Bone marrow (tissue), 2 donors: Measurements from ENCODE around the gene CP.

Experiments used
- DNase-seq, 2 donors: peaks; one replicate each; lab custom pipeline; 2025; lab: John Stamatoyannopoulos, UW

The CP gene

DNA sequence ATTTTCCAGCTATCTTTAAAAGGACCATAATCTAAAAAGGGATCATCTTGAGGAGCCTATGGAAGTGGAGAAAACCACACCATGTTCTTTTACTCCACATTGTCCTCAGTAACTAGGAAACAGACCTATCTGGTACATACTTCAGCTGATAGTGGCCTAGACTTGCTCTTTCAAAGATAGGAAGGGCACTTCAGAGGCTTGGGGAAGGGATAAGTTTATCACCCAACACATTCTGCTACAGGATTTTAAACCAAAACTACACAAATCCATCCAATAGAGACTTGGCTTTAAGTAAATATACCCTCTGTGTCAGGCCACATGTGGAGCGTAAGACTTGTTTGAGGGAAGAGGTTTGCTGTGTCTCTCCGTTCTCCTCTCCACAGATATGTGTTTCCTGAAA is 35.4 kb downstream of the CP start:
- DNase-seq: no peak

DNA sequence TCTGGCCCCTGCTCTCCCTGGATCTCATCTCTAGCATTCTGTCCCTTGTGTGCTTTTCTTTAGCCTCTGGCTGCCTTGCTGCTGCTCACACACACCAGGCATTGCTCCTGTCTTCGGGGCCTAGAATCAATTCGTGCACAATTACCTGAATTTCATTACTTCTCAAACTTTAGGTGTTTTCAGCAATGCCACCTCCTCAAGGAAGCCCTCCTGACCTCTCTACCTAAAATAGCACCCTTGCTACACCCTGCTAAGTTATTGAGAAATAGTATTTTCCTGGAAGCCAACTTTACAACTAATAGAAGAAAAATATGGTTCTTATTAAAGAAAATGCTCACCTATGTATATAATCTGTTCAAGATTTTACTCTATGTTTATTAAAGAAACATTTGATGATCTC is 40.4 kb downstream of the CP start:
- no peak for DNase-seq

DNA sequence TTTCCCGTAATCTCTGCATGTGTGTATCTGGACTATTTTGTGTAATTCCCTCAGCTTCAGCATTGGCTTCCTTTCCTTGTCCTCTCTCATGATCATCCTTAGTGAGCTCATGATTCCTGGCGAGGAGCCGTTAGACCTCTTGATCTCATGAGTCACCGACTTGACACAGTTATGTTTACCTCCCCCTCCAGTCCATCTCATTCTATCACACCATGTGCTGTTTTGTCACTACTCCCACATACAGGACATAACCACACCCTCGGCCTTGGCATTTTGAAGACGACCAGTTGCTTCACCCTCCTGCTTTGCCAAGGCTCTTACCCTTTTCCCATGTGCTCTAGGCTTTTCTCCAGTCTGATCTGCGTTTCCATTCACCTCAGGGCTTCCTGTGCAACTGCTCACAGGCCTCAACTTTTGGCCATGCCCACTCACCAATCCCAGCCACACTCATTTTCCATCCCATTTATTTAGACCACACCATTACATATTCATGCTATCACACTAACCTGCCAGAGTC is 41.5 kb downstream of the CP start:
- DNase-seq: no peak

DNA sequence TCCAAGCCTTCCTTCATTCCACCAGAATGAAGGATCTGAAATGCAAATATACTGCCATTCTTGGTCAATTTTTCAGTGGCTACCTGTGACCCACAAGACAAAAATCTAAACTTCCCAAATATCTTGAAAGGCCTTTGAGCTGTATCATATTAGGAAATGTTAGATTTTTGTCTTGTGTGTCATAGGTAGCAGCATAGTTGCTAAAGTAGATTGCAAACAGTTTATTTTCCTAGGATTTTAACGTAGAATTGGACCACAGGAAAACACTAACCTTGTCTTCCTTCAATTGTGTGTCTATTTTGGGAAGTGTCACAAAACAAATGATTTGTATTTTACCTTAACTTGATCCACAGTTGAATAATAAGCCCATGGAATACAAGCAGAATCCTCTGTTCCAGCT is 42.4 kb downstream of the CP start:
- no peak for DNase-seq

DNA sequence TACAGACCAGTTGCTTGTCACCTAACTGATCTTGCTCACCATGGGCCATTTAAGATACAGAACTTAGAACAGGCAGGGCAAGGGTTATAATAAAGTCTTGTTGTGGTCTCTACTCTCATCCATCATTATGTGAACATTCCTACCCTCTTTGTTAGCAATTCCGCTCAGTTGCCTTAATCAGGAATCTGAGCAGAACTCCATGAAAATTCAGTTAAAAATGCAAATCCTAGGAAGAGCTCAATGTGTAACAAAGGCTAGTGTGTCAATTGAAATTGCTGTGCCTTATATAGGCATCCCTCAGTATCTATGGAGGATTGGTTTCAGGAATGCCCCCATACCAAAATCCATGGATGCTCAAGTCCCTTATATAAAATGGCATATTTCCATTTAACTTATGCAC is 44.5 kb downstream of the CP start:
- no peak for DNase-seq

DNA sequence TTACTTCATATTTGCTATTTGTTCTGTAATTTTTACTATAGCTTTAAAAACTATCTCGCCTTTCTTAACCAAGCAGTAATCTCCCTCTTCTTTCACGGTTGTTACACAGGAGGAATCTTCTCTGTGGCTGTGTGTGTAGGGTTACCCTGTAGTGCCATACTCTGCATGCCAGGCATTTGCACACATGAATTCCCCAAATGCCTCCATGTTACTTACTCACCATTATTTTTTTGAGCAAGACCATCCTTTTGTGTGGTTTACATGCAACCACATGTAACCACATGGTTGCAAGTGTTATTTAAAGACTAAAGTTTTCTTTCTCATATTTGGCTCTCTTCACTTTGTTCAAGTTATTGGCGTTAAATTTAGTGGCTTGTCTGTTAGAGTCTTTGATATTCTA is 46.7 kb downstream of the CP start:
- no peak for DNase-seq

DNA sequence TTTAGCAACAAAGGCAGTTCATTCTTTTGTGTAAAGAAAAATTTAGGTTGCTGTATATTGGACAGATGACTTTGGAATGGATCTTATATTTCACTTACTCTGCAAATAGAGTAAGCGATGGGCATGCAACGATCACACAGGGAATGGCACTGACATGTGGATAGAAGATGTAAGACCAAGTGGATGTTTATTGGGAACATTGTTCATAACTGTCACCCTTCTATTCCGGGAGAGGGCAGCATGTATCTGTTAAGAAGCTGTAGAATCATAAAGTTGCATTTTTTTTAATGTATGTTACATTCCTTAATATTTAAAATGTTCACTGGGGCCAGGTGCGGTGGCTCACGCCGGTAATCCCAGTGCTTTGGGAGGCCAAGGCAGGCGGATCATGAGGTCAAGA is 51.0 kb downstream of the CP start:
- no peak for DNase-seq

DNA sequence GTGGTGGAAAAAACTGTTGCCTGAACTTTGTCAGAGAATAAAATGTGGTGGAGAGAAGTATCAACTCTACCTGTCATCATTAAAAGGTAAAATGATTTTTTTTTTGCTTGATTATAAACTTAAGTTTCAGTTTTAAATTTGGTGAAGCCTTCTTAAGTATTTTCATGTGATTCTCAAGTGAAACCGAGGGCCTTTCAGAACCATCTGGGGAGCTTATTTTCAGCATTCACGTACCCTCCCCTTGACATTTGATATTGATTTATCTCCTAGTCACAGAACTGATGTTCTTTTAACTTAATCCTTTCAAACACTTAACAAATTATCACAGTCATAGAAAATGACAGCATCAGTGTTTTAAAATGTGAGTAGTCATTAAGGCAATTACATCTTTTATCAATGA is 53.7 kb downstream of the CP start:
- no peak for DNase-seq

DNA sequence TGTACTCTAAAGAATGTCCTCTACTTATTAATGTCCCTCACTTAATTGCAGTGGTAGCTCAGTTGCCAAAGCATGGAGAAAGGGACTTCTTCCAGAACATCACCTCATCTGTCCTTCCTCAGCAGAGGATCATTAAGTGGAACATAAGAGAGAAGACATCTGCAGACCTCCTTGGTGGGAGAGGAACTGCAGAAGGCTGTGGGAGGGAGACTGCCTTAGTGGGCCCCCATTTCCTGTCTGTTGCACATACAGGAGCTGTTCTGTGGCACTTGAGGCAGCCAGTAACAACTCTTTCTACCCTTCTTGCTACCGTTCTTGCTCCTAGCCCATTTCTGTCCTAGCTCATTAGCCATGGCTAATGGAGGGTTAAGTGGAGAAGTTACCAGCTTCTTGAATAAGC is 58.6 kb downstream of the CP start:
- peak in 1 of 2 donors; percentile 46 for DNase-seq

DNA sequence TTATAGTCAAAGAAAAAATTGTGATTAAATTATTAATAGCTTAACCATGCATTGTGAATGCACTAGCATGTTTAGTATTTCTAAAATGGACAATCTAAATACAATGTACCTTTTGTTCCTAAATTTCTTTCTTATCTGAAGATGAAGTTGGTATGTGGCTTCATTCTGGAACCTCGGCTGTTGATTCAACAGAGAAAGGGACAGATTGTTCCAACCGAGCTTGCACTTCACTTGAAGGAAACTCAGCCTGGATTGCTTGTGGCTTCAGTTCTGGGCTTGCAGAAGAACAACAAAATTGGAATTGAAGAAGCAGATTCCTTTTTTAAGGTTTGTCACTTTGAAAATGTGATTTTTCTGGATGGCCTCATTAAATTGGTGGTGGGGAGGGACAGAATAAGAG is 59.6 kb downstream of the CP start:
- DNase-seq: no peak

DNA sequence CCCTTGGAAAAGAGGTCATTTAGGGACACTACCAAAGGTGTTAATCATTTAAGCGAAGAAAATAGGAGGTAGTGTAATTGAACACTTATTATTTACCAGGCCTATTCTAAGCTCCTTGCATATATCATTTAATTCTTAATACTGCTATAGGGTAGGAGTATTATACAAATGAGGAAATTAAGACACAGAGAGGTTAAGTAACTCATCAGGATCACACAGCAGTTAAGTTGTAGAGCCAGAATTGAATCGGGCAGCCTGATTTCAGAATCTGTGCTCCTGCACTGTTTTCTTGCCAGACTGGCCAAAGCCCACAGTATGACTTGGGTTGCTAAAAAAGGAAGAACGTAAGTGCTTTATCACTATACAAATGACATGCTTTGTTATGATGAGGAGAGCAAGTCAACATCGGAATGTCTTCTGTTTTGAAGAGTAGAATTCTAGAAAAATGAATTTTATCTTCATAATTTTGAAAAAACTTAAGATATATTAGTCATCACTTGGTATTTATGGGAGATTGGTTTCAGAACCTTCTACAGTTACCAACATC is 60.8 kb downstream of the CP start:
- no peak for DNase-seq

DNA sequence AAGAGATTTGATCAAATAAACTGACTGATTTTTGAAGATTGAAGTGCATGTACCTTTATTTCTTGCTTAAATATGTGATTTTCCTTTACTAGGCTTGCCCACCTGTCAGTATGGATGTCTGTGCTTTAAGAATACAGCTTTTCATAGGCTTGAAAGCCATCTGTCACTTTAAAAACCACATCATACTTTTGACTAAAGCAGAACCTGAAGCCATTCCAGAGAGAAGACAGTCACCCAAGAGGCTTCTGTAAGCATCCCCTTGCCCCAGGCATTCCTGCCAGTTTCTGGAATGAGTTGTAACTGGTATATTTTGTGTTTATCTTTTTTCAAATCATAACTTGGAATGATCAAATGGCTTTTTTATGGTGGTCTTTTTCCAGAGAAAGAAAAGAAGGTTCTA is 68.2 kb downstream of the CP start:
- no peak for DNase-seq

DNA sequence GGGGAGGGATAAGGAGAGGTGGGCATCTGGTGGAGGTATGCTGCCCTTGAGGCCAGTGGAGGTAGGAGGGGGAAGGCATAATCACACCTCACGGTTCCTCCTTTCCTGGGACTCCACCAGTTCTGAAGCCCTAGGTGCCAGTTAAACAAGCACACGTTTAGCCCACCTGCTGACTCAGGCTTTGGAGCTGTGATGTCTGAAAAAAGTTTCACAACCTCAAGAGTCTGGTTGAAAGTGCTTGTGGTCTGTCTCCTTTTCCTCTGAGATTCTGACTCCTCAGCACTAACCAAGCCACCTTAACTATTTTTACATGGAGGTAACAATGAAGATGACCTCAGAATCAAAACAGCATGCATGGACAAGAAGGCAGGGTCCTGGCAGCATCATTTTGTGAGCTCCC is 69.2 kb downstream of the CP start:
- DNase-seq: no peak

DNA sequence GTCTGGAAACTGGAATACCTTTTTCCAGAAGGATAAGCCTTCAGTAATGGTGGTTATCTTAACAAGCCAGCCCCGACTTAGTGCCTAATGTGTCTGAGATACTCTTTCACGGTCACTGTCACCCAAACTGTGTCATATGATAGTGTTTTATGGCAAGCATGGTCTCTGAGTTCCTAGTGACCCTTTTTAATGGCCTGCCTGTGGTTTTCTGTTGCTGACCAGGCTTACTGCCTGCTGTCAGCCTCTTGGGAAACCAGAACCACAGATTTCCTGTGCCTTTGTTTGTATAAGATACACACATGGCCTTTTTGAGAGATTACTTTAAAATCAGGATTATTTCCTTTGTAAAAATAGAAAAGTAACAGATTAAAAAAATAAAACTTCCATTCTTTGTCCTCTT is 69.8 kb downstream of the CP start:
- DNase-seq: no peak

DNA sequence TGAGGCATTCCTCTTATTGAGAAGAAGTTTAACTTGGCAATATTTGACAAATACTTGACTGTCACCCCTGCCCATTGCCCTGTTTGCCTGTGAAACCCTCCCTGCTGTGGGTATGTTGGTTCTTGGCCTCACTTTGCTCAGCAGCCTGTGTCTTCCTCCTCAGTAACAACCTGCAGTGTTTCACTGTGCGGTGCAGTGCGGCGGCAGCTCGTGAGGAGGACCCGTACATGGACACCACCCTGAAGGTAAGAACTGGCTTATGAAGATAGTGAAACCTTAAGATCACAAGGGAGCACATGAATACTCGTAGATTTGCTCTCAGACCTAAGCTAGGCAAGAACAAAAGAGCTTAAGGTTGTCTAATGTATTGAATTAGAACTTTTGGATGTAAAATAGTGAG is 71.2 kb downstream of the CP start:
- DNase-seq: no peak

DNA sequence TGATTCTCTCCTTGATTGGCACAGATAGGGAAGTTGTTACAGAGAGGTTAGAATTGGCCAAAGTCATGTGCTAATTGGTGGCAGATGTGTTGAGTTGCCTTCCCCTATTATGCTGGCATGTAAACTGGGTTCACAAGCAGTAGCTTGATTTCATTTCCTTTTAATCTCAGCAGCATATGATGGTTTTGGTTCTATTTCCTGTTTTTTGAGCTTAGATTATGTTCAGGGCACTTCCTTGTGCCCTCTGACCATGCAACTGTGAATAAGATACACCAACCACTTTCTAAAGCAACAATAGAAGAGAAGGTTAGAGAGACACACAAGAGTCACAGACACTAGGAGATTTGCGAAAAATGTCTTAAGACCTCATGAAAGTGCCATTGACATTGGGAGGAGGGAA is 75.7 kb downstream of the CP start:
- DNase-seq: peak in 1 of 2 donors; percentile 28

DNA sequence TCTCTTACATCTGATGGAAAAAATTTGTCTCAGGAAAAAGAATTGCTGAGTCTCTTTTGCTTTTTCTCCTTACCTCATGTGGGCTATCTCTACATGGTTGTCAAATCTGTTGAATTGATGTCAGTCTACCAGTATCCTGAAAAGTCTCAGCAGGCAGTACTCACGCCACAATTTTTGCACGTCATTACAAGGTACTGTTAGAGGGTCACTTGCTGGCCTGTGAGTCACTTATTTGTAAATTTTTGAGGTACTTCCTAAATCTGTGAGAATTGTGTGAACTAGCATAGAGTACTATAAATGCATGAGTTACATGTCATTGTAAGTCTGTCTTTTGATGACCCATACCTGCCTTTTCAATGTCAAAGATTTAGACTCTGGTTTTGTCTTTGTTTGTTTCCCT is 76.3 kb downstream of the CP start:
- DNase-seq: no peak

DNA sequence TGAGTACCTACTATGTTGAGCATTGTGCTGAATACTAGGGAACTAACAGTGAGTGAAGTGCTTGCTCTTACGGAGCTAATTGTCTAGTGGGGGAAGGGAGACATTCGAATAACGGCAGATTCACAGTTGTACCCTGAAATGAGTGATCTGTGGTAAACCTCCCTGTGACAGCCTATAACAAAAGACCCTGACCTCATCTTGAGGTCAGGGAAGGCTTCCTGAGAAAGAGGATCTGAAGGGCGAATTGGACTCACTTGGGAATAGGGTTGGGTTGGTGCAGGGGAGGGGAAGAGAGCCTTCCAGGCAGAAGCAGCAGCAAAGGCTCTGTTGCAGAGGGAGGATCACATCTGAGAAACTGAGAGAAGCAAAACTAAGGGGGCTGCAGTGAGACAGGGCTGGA is 78.9 kb downstream of the CP start:
- DNase-seq: no peak

DNA sequence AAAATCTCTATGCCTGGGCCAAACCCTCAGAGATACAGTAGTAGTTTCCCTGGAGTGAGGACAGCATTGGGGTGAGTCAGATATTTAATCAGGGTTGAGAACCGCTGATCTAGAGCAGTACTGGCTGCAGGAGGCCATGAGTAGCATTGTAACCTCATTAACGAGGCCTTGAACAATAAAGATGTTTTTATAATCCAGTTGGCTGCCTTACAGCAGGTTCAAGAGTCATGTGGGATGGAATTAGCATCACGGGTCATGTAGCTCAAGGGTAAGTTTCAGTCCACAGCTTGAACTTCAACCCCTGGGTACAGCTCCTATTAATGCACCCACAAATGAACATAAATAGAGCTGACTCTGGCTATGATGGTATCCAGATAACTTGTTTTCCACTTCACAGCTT is 87.1 kb downstream of the CP start:
- DNase-seq: no peak

DNA sequence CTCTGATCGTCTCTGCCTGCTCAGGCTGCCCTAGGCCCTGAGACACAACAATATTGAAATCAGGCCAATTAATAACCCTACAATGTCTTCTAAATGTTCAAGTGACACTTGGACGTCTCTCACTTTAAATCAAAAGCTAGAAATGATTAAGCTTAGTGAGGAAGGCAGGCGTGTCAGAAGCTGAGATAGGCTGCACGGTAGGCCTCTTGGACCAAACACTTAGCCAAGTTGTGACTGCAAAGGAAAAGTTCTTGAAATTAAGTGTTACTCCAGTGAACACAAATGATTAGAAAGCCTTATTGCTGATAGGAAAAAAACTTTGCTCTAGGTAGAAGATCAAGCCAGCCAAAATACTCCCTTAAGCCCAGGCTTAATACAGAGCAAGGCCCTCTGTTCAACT is 90.0 kb downstream of the CP start:
- DNase-seq: no peak

DNA sequence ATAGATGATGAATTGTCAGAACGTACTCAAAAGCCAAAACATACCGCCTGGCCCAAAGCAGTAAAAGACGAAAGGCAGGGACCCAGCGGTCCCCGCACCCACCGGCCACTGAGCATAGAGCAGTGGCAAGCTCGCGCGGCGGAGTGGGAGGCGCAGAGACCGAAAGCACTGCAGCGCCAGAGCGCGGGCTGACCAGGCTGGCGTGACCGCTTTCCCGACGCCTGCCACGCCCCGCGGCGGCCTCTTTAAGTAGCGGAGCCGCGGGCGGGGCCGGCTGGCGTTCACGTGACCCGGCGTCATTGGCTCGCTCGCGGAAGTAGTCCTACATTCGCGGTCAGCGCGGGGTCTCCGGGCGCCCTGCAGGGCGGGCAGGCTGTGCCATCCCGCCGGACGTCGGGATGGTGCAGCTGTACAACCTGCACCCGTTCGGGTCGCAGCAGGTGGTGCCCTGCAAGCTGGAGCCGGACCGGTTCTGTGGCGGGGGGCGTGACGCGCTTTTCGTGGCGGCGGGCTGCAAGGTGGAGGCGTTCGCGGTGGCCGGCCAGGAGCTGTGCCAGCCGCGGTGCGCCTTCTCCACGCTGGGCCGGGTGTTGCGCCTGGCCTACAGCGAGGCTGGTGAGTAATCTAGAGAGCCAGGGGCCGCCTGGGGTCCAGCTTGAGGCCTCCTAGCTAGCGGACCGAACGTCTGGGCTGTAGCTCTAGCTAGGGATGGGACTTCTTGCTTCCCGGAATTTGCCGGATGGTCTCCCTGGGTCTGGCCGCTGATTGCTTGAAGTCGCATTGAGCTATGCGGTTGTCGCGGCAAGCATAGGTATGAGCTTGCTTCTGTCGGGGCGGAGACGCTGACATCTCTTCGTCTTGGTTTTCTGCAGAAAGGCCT is 92.1 kb downstream of the CP start, which contains the start of gene HPS3:
Gene HPS3, plus strand, starts transcription at position 313 of the 880 bp plus-strand sequence. Its CDS starts 86 bp downstream, at position 399.
- peak; percentile 59 to 69 for DNase-seq

DNA sequence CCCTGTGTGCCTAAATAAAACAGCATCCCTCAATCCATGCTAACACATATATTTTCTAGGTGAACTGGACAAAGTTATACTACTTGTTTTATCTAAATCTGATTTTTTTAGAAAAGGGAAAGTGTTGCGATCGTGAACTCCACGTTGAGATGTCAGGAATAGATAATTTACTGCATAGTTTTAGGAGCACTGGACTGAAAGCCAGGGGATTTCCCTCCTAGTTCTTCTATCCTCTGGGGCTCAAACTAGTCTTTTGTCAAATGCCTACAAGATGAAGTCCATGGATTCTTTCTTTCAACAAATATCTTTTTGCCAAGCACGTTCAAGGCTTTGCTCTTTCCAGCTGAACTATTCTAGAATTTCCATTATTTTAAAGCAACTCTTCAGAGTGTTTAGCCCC is 92.8 kb downstream of the CP start:
- no peak for DNase-seq

DNA sequence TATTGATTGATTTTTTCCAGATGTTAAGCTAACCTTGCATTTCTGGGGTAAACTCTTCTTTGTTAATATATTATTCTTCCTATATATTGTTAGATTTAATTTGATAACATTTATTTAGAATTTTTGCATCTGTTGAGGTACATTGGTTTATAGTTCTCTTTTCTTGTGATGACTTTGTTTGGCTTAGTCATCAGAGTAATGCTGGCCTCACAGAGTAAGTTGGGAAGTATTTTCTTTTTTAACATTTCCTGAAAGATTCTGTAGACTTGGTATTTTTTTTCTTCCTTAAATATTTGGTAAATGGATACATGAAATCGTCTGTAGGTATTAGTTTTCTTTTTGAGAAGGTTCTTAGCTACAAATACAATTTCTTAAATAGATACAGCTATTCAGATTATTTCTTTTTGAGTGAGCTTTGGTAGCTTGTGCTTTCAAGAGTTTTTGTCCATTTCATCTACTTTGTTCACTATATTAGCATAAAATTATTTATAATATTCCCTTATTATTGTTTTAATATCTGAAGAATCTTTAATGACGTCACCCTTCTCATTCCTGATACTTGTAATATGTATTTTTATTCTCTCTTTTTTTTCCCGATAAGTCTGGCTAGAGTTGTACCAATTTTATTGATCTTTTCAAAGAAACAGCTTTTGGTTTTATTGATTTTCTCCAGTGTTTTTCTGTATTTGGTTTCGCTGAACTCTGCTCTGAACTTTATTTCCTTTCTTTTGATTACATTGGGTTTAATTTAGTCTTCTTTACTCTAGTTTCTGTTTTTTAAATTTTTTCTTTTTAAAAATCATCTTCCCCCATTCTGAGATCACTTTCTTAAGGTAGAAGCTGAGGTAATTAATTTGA is 98.7 kb downstream of the CP start:
- peak in 1 of 2 donors; percentile 27 for DNase-seq
